NT2/D1 (cell line): ENCODE data around the gene MLF1.

Source experiments
- DNase-seq: peaks from one replicate; pipeline ENCODE4 v3.0.0-alpha.2; 2011; ENCODE audit warnings: low read depth, low spot score
- H3K27me3 ChIP-seq: 2 replicates; pipeline ENCODE4 v1.6.0; 2011; ENCODE audit warnings: mild to moderate bottlenecking; ENCODE audit not compliant: insufficient read length, insufficient read depth
- H3K36me3 ChIP-seq: 2 replicates; pipeline ENCODE4 v1.6.1; 2011; ENCODE audit warnings: mild to moderate bottlenecking, low read length, mixed read lengths; ENCODE audit not compliant: insufficient read depth, insufficient read length
- H3K4me1 ChIP-seq: 2 replicates; pipeline ENCODE4 v1.5.1; 2011; ENCODE audit not compliant: insufficient read depth, insufficient read length
- H3K4me3 ChIP-seq: 2 replicates; pipeline ENCODE4 v1.5.1; 2011; ENCODE audit warnings: low read depth; ENCODE audit not compliant: insufficient read length
- H3K9ac ChIP-seq: 2 replicates; pipeline ENCODE4 v1.6.0; 2011; ENCODE audit warnings: low read depth; ENCODE audit not compliant: insufficient read length
- H3K9me3 ChIP-seq: 2 replicates; pipeline ENCODE4 v1.5.1; 2011; ENCODE audit warnings: mild to moderate bottlenecking, low read length; ENCODE audit not compliant: insufficient read depth
- SUZ12 ChIP-seq: IDR thresholded peaks from 2 replicates; pipeline ENCODE4 v1.6.1; 2011; ENCODE audit not compliant: insufficient read length, insufficient read depth; ENCODE audit errors: extremely low read depth
- YY1 ChIP-seq: IDR thresholded peaks from 2 replicates; pipeline ENCODE4 v1.6.1; 2011; ENCODE audit not compliant: insufficient read length, insufficient read depth
- ZNF274 ChIP-seq: IDR thresholded peaks from 2 replicates; pipeline ENCODE4 v1.6.1; 2011; ENCODE audit warnings: mild to moderate bottlenecking, low read depth, low read length

The MLF1 gene

GRCh38 chr3:158570999-158571702 lies at the start of gene MLF1:
Gene MLF1 (plus strand): TSS chr3:158571194. CDS start chr3:158571301, 107 bp downstream.
- peaks cover 7% of the 10 kb centered on the region for H3K27me3 ChIP-seq
- no peaks in the 10 kb centered on the region for H3K4me1 ChIP-seq
- TF ChIP-seq ZNF274 (no peak), SUZ12 (no peak), YY1 (no peak)
- peak; percentile 57 for DNase-seq
- peak within 1 kb of the TSS; percentile 33 for H3K4me3 ChIP-seq
- H3K36me3 ChIP-seq = no peaks in the 10 kb centered on the region
- no peak within 1 kb of the TSS for H3K9ac ChIP-seq
- H3K9me3 ChIP-seq = no peaks in the 10 kb centered on the region

- Histone ChIP-seq H3K36me3 (no peaks in the 10 kb centered on the region), H3K4me1 (no peaks in the 10 kb centered on the region), H3K27me3 (no peaks in the 10 kb centered on the region), H3K9ac (no peak overlapping the region), H3K4me3 (no peak overlapping the region), H3K9me3 (0 out of 2 replicates have a peak, but pooled peaks cover under 1% of the 10 kb centered on the region)
- TF ChIP-seq ZNF274 (no peak), SUZ12 (no peak), YY1 (no peak)
- no peak for DNase-seq
Measured at GRCh38 chr3:158522221-158523136, 48.5 kb upstream of the MLF1 start.

GRCh38 chr3:158528076-158528674 lies 42.8 kb upstream of the MLF1 start:
- Histone ChIP-seq H3K27me3 (no peaks in the 10 kb centered on the region), H3K4me1 (no peaks in the 10 kb centered on the region), H3K9ac (no peak overlapping the region), H3K36me3 (no peaks in the 10 kb centered on the region), H3K4me3 (no peak overlapping the region), H3K9me3 (no peaks in the 10 kb centered on the region)
- TF ChIP-seq SUZ12 (no peak), YY1 (no peak), ZNF274 (no peak)
- no peak for DNase-seq

GRCh38 chr3:158531334-158531733 lies 39.7 kb upstream of the MLF1 start:
- no peaks in the 10 kb centered on the region for H3K36me3 ChIP-seq
- no peaks in the 10 kb centered on the region for H3K27me3 ChIP-seq
- no peaks in the 10 kb centered on the region for H3K4me1 ChIP-seq
- H3K4me3 ChIP-seq = no peak overlapping the region
- TF ChIP-seq ZNF274 (no peak), YY1 (no peak), SUZ12 (no peak)
- H3K9me3 ChIP-seq = no peaks in the 10 kb centered on the region
- no peak for DNase-seq
- H3K9ac ChIP-seq = no peak overlapping the region

GRCh38 chr3:158532099-158532734 lies 38.8 kb upstream of the MLF1 start:
- peak; percentile 18 for DNase-seq
- Histone ChIP-seq H3K36me3 (no peaks in the 10 kb centered on the region), H3K4me1 (no peaks in the 10 kb centered on the region), H3K4me3 (no peak overlapping the region), H3K27me3 (no peaks in the 10 kb centered on the region), H3K9ac (no peak overlapping the region), H3K9me3 (no peaks in the 10 kb centered on the region)
- TF ChIP-seq ZNF274 (no peak), SUZ12 (no peak)

GRCh38 chr3:158535918-158536317 lies 35.1 kb upstream of the MLF1 start:
- H3K27me3 ChIP-seq = no peaks in the 10 kb centered on the region
- no peaks in the 10 kb centered on the region for H3K36me3 ChIP-seq
- no peak for TF ChIP-seq YY1
- TF ChIP-seq ZNF274 = no peak
- TF ChIP-seq SUZ12 = no peak
- H3K9me3 ChIP-seq = no peaks in the 10 kb centered on the region
- no peak for DNase-seq
- no peaks in the 10 kb centered on the region for H3K4me1 ChIP-seq
- no peak overlapping the region for H3K9ac ChIP-seq
- no peak overlapping the region for H3K4me3 ChIP-seq
